Measurements from ENCODE around the gene ZNF655.

DNA sequence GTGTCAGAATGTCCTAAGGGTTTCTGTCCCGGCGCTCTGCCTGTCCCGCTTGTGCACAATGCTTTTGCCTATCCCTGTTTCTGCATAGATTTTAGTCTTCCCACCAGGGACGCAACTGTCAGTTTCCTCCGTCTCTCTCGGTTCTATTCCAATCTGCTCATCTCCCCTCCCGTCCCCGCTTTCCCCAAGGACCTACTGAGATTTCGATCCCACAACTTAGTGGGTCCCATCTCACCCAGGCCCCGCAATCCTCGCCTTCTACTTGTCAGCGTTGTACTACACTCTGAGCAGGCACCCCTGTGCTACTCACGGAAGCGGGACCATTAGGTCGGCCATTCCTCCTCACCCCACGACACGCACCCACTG, 519 bp upstream of the ZNF655 start:
- TF ChIP-seq POLR2A (IDR thresholded peaks at IDR 0.05), result no peak
- TF ChIP-seq, protein P1, sequence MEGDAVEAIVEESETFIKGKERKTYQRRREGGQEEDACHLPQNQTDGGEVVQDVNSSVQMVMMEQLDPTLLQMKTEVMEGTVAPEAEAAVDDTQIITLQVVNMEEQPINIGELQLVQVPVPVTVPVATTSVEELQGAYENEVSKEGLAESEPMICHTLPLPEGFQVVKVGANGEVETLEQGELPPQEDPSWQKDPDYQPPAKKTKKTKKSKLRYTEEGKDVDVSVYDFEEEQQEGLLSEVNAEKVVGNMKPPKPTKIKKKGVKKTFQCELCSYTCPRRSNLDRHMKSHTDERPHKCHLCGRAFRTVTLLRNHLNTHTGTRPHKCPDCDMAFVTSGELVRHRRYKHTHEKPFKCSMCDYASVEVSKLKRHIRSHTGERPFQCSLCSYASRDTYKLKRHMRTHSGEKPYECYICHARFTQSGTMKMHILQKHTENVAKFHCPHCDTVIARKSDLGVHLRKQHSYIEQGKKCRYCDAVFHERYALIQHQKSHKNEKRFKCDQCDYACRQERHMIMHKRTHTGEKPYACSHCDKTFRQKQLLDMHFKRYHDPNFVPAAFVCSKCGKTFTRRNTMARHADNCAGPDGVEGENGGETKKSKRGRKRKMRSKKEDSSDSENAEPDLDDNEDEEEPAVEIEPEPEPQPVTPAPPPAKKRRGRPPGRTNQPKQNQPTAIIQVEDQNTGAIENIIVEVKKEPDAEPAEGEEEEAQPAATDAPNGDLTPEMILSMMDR (IDR thresholded peaks at IDR 0.05), result no peak

Measured in uterus (tissue), 2 donors.